Endometrial microvascular endothelial cells (primary cell): ENCODE results near the gene GSTK1. TPM values are rescaled to one million over a fixed set of nuclear protein-coding genes. Genes with fewer than 3 reads are reported as not detected.

ENCODE experiments used
- in situ Hi-C: cut with HindIII; loops from 2 replicates; pipeline ENCODE4 v1.10.0; 2017; ENCODE audit warnings: low sequenced_read_pairs, low pct_unique_long_range_greater_than_20kb; ENCODE audit errors: inconsistent ontology term
- total RNA-seq: library from RNA; depleted of rRNA; stranded (reverse); fragments of >200 nt; gene quantifications from one replicate; pipeline ENCODE4 v1.2.3, GENCODE V29; 2015; ENCODE audit errors: inconsistent ontology term

Gene GSTK1
- total RNA-seq, 1 donor from 2014 or later, result 212 TPM

DNA sequence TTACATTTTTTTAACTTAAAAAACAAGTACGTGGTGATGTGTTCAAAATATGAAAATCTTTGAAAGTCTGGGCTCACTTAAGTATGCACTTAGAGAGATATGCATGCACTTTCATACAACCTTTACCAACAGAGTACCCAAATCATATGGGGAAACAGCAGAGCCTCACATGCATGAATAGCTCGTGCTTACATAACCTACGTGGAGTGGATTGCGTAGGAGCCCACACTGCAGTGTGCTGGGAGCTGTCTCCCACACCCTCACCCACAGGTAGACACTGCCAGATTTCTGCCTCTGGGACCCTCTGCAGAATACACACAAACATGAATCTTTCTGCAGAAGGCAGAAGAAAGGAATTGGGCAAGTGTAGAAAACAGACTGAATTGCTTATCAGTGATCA lies 53.3 kb downstream of the GSTK1 start:
- in situ Hi-C loops, result no loop called here

DNA sequence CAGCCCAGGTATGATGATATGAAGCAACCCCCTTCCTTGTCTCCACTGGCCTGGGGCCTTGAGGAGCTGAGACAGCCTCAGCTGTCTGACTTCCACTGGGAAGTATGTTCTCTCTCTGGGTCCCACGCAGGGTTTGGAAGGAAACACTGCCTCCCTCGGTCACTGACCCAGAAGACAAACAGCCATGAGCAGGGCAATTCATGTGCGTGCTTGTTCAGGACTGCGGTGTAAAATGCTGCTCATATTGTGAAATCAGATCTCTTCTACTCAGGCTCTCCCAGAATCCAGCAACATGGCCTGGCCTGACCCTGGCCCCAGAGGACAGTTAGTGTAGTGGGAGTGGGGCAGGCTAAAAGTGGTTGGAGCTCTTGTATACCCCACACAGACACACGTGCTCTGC lies 55.4 kb downstream of the GSTK1 start:
- in situ Hi-C loops, result no loop called here

Other genes with a start within 250 kb of the GSTK1 start
- not detected for gene OR9A2, start 236.3 kb upstream of the GSTK1 start, total RNA-seq
- not detected for gene OR6V1, start 211.1 kb upstream of the GSTK1 start, total RNA-seq
- gene PIP, start 131.4 kb upstream of the GSTK1 start, total RNA-seq, result not detected
- gene TAS2R39, start 80.0 kb upstream of the GSTK1 start, total RNA-seq, result not detected
- gene TAS2R40, start 41.4 kb upstream of the GSTK1 start, total RNA-seq, result not detected
- not detected for gene TMEM139, start 21.5 kb downstream of the GSTK1 start, total RNA-seq
- 18.4 TPM for gene CASP2, start 24.9 kb downstream of the GSTK1 start, total RNA-seq
- not detected for gene CLCN1, start 52.7 kb downstream of the GSTK1 start, total RNA-seq
- gene FAM131B, start 99.3 kb downstream of the GSTK1 start, total RNA-seq, result 1.7 TPM
- 485 TPM for gene ZYX, start 117.9 kb downstream of the GSTK1 start, total RNA-seq
- gene EPHA1, start 145.4 kb downstream of the GSTK1 start, total RNA-seq, result 0.28 TPM
- gene TAS2R60, start 180.0 kb downstream of the GSTK1 start, total RNA-seq, result not detected
- not detected for gene TAS2R41, start 214.4 kb downstream of the GSTK1 start, total RNA-seq